COLO829 (cell line): Measurements from ENCODE around the gene PID1.

ENCODE experiments used
- DNase-seq: peaks from one replicate; pipeline ENCODE4 v3.0.0; 2012; ENCODE audit warnings: low spot score

PID1 gene

GRCh38 chr2:229009816-229010215 is 261.3 kb downstream of the PID1 start:
- no peak for DNase-seq

- no peak for DNase-seq
Observed at GRCh38 chr2:229003256-229003655, 267.8 kb downstream of the PID1 start.

- DNase-seq: no peak
Observed at GRCh38 chr2:229001196-229001595, 269.9 kb downstream of the PID1 start.

- no peak for DNase-seq
Observed at GRCh38 chr2:228999326-228999725, 271.8 kb downstream of the PID1 start.

GRCh38 chr2:228988786-228989185 is 282.3 kb downstream of the PID1 start:
- no peak for DNase-seq

- no peak for DNase-seq
Observed at GRCh38 chr2:228987441-228988155, 283.5 kb downstream of the PID1 start.

GRCh38 chr2:228986961-228987360 is 284.1 kb downstream of the PID1 start:
- no peak for DNase-seq

GRCh38 chr2:228983700-228984099 is 287.4 kb downstream of the PID1 start:
- no peak for DNase-seq

- DNase-seq: no peak
Observed at GRCh38 chr2:228974169-228974568, 296.9 kb downstream of the PID1 start.
